Measurements from ENCODE around the gene ESR2. TPM values are rescaled to one million over a fixed set of nuclear protein-coding genes. Genes with fewer than 3 reads are reported as not detected.

The ESR2 gene
- total and polyA plus RNA-seq, 2 of the 8 experiments (the other 6 are each of a cell fraction or from before 2014, with no cell fraction given): 0.19 to 0.23 TPM

- H2BK20ac ChIP-seq (ENCODE audit: low read length): no peak overlapping the region
- no peak overlapping the region for H3K56ac ChIP-seq (replicated peaks; ENCODE audit: insufficient read length, low read depth, low read length)
- no peak overlapping the region for H4K5ac ChIP-seq (ENCODE audit: insufficient read length, low read depth, low read length)
- 0 out of 2 replicates have a peak, but pooled peaks cover 2% of the 10 kb centered on the region for H3K23me2 ChIP-seq (ENCODE audit: low read depth, low read length)
- no peak overlapping the region for H3K4ac ChIP-seq (replicated peaks; ENCODE audit: insufficient read length, low read depth, low read length)
- H3K27me3 ChIP-seq (replicated peaks in 1 of 4; ENCODE audit: control insufficient read depth in 3 of 4, extremely low read depth in 1 of 4, insufficient read depth in 3 of 4, low read length in 3 of 4): no peaks in the 10 kb centered on the region
- CTCF ChIA-PET (ENCODE audit: partially characterized antibody): interaction anchor here (0.9 kb wide), 1 partner anchor 26 kb away, joined by 3 read pairs; no protein-coding TSS in a partner anchor
- no peaks in the 10 kb centered on the region for H3K79me2 ChIP-seq (ENCODE audit: control insufficient read depth in 1 of 2, insufficient read depth in 2 of 2, low read length in 2 of 2)
- no peaks in the 10 kb centered on the region; a peak in 1 of 7 replicates for H3K4me1 ChIP-seq (replicated peaks in 1 of 4; ENCODE audit: control insufficient read depth in 3 of 4, insufficient read depth in 4 of 4, low read length in 3 of 4)
- H3K27ac ChIP-seq (ENCODE audit: low read depth, low read length): no peak overlapping the region
- no peak overlapping the region for H3K4me2 ChIP-seq (ENCODE audit: insufficient read depth in 1 of 2, low read depth in 2 of 2, low read length in 2 of 2)
- no peak overlapping the region for H3K9ac ChIP-seq (replicated peaks in 1 of 4; ENCODE audit: extremely low read depth in 1 of 4, low read depth in 3 of 4, low read length in 3 of 4)
- 89% methylated on average over 3 of the region's 3 CpGs; no CpG with 5 or more reads in 1 of the 2 experiments for WGBS, 2 experiments (ENCODE audit: extremely low coverage in 1 of 2, insufficient coverage in 1 of 2, insufficient read length in 1 of 2, insufficient replicate concordance in 2 of 2, low coverage in 1 of 2, low lambda C conversion rate in 2 of 2, missing lambda C conversion rate in 1 of 2)
- H4K8ac ChIP-seq (ENCODE audit: extremely low read depth, insufficient read depth, low read length): no peak overlapping the region
- H3K4me3 ChIP-seq (ENCODE audit: extremely low read depth in 1 of 4, insufficient read depth in 2 of 4, low read depth in 3 of 4, low read length in 4 of 4): no peak overlapping the region
- H4K91ac ChIP-seq (replicated peaks; ENCODE audit: insufficient read length, low read length): no peak overlapping the region
- H2BK15ac ChIP-seq (ENCODE audit: low read length): 0 out of 2 replicates have a peak overlapping the region, but pooled peaks have one; percentile 46
- no peaks in the 10 kb centered on the region for H4K20me1 ChIP-seq (replicated peaks in 1 of 2; ENCODE audit: control insufficient read depth in 1 of 2, insufficient read depth in 2 of 2, low read length in 2 of 2)
- H2BK120ac ChIP-seq (replicated peaks; ENCODE audit: low read depth, low read length): no peak overlapping the region
- H2AFZ ChIP-seq (ENCODE audit: low read length): no peak overlapping the region
- H3K36me3 ChIP-seq (ENCODE audit: control insufficient read depth in 2 of 4, insufficient read depth in 4 of 4, low read length in 3 of 4): no peaks in the 10 kb centered on the region
- TF ChIP-seq KDM4A (IDR thresholded peaks at IDR 0.05; ENCODE audit: low read depth, low read length, severe bottlenecking): no peak
- H3K23ac ChIP-seq (ENCODE audit: insufficient read length): no peak overlapping the region
- H3K9me3 ChIP-seq (ENCODE audit: insufficient read depth in 2 of 2, low read depth in 1 of 2, low read length in 1 of 2): no peaks in the 10 kb centered on the region
- H3K14ac ChIP-seq (ENCODE audit: insufficient read length): no peak overlapping the region
- H2BK5ac ChIP-seq (ENCODE audit: low read depth, low read length): no peak overlapping the region
- FAIRE-seq (no peak), DNase-seq (ENCODE audit: low read depth in 1 of 2, low spot score in 2 of 2) (no peak)
- H2AK5ac ChIP-seq (ENCODE audit: low read depth, low read length): no peak overlapping the region
- H3K18ac ChIP-seq (ENCODE audit: extremely low read depth, low read length): no peak overlapping the region
- POLR2A ChIA-PET (ENCODE audit: partially characterized antibody): interaction anchor here (0.6 to 1.4 kb wide), 3 partner anchors 9 to 40 kb away, joined by 3 read pairs; no protein-coding TSS in a partner anchor
- no peaks in the 10 kb centered on the region for H3K79me1 ChIP-seq (ENCODE audit: low read depth, low read length)
- no peak overlapping the region for H2BK12ac ChIP-seq (ENCODE audit: low read depth, low read length)
These were observed 35.0 kb upstream of the ESR2 start for GRCh38 chr14:64329149-64329548.
